SU-DHL-6 (cell line): ENCODE results near the gene CLMN.

Source experiments
- H2AFZ ChIP-seq: fragments of 200-600 bp; sonication (generic); 2 replicates; pipeline ENCODE4 v1.6.1; 2014; ENCODE audit warnings: low read depth, mild to moderate bottlenecking, moderate library complexity, mixed read lengths, antibody characterized with exemption, low read length; ENCODE audit not compliant: severe bottlenecking
- H3F3A ChIP-seq: fragments of 200-600 bp; shearing (Covaris generic); 2 replicates; pipeline ENCODE4 v1.6.0; 2016; ENCODE audit warnings: antibody characterized with exemption, mild to moderate bottlenecking; ENCODE audit not compliant: insufficient read depth
- H3K27ac ChIP-seq: fragments of 200-600 bp; sonication (generic); 2 replicates; pipeline ENCODE4 v1.5.1; 2016; ENCODE audit warnings: low read depth, mild to moderate bottlenecking, low read length, moderate library complexity, mixed read lengths
- H3K27me3 ChIP-seq: fragments of 200-600 bp; sonication (generic), shearing (Covaris generic); 2 replicates; pipeline ENCODE4 v1.6.0; 2014; ENCODE audit warnings: mild to moderate bottlenecking, low read length
- H3K36me3 ChIP-seq: fragments of 200-600 bp; sonication (generic); 2 replicates; pipeline ENCODE4 v1.6.1; 2014; ENCODE audit warnings: mild to moderate bottlenecking, low read length, mixed read lengths
- H3K4me2 ChIP-seq: fragments of 300-600, 200-600 bp; shearing (Covaris generic), sonication (generic); 2 replicates; pipeline ENCODE4 v1.6.0; 2014; ENCODE audit warnings: low read length, low read depth, mild to moderate bottlenecking; ENCODE audit not compliant: poor library complexity, severe bottlenecking
- H3K4me3 ChIP-seq: fragments of 200-600 bp; sonication (generic); 2 replicates; pipeline ENCODE4 v1.5.1; 2014; ENCODE audit warnings: antibody characterized with exemption, low read length, mild to moderate bottlenecking, mixed read lengths; ENCODE audit not compliant: insufficient read depth, poor library complexity, severe bottlenecking
- H3K79me2 ChIP-seq: fragments of 200-600 bp; sonication (generic); 2 replicates; pipeline ENCODE4 v1.6.1; 2014; ENCODE audit warnings: mild to moderate bottlenecking, low read length, moderate library complexity; ENCODE audit not compliant: insufficient read depth
- H3K9ac ChIP-seq: fragments of 200-600 bp; sonication (generic); 2 replicates; pipeline ENCODE4 v1.7.0; 2014; ENCODE audit warnings: mild to moderate bottlenecking, low read length
- H3K9me2 ChIP-seq: fragments of 200-600 bp; sonication (generic); replicated peaks from 2 replicates; pipeline ENCODE4 v1.6.1; 2014; ENCODE audit warnings: low read length; ENCODE audit not compliant: insufficient read depth
- H3K9me3 ChIP-seq: fragments of 200-600 bp; sonication (generic); 2 replicates; pipeline ENCODE4 v1.6.1; 2014; ENCODE audit warnings: low read length, mixed read lengths; ENCODE audit not compliant: insufficient read depth
- H4K20me1 ChIP-seq: fragments of 200-600 bp; sonication (generic); 2 replicates; pipeline ENCODE4 v1.6.1; 2014; ENCODE audit warnings: low read depth, mild to moderate bottlenecking, antibody characterized with exemption, low read length, moderate library complexity, mixed read lengths
- EZH2phosphoT487 ChIP-seq: fragments of 200-600 bp; sonication (generic), shearing (Covaris generic); conservative IDR thresholded peaks from 2 replicates; pipeline ENCODE4 v1.6.1; 2018; ENCODE audit warnings: mild to moderate bottlenecking, antibody characterized with exemption, low read length, moderate library complexity, mixed read lengths
- TF ChIP-seq, protein P1 (sequence below): fragments of 200-600 bp; sonication (generic); IDR thresholded peaks from one replicate; pipeline ENCODE4 v1.5.1; 2017; ENCODE audit warnings: antibody characterized with exemption, mild to moderate bottlenecking, low read length, moderate library complexity; ENCODE audit not compliant: insufficient read depth, poor library complexity, severe bottlenecking

The CLMN gene

GRCh38 chr14:95363468-95363954, 43.8 kb upstream of the CLMN start:
- Histone ChIP-seq H3K27ac (no peak overlapping the region), H3F3A (no peaks in the 10 kb centered on the region), H3K79me2 (no peaks in the 10 kb centered on the region), H3K9me2 (no peaks in the 10 kb centered on the region), H3K9me3 (no peaks in the 10 kb centered on the region), H3K36me3 (no peaks in the 10 kb centered on the region), H2AFZ (no peak overlapping the region), H3K9ac (no peak overlapping the region), H3K4me3 (no peak overlapping the region), H3K4me2 (no peak overlapping the region), H3K27me3 (no peaks in the 10 kb centered on the region), H4K20me1 (no peaks in the 10 kb centered on the region)
- TF ChIP-seq EZH2phosphoT487, result no peak
- TF ChIP-seq, protein P1, sequence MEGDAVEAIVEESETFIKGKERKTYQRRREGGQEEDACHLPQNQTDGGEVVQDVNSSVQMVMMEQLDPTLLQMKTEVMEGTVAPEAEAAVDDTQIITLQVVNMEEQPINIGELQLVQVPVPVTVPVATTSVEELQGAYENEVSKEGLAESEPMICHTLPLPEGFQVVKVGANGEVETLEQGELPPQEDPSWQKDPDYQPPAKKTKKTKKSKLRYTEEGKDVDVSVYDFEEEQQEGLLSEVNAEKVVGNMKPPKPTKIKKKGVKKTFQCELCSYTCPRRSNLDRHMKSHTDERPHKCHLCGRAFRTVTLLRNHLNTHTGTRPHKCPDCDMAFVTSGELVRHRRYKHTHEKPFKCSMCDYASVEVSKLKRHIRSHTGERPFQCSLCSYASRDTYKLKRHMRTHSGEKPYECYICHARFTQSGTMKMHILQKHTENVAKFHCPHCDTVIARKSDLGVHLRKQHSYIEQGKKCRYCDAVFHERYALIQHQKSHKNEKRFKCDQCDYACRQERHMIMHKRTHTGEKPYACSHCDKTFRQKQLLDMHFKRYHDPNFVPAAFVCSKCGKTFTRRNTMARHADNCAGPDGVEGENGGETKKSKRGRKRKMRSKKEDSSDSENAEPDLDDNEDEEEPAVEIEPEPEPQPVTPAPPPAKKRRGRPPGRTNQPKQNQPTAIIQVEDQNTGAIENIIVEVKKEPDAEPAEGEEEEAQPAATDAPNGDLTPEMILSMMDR, result no peak

DNA sequence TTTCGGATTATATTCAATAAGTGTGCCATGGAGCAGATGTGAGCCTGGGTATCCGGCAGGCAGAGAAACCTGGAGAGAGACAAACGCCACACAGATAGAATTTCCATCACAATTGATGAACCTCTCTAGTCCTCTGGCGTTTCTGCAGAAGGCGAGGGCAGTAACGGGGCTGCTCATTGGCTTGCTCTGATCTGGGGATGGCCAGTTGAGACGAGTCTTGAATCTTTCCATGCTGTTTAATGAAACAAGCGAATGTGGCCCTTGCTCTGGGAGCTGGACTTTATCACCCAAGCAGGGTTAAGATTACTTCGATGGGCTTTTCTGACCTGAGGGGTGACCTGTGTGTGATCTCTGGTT, 42.4 kb upstream of the CLMN start:
- Histone ChIP-seq H3K27me3 (no peaks in the 10 kb centered on the region), H3K9me2 (no peaks in the 10 kb centered on the region), H3K9me3 (no peaks in the 10 kb centered on the region), H3F3A (no peaks in the 10 kb centered on the region), H2AFZ (no peak overlapping the region), H3K36me3 (no peaks in the 10 kb centered on the region), H4K20me1 (no peaks in the 10 kb centered on the region), H3K4me3 (no peak overlapping the region), H3K9ac (no peak overlapping the region), H3K27ac (no peak overlapping the region), H3K4me2 (no peak overlapping the region), H3K79me2 (no peaks in the 10 kb centered on the region)
- TF ChIP-seq, protein P1, result no peak
- no peak for TF ChIP-seq EZH2phosphoT487

DNA sequence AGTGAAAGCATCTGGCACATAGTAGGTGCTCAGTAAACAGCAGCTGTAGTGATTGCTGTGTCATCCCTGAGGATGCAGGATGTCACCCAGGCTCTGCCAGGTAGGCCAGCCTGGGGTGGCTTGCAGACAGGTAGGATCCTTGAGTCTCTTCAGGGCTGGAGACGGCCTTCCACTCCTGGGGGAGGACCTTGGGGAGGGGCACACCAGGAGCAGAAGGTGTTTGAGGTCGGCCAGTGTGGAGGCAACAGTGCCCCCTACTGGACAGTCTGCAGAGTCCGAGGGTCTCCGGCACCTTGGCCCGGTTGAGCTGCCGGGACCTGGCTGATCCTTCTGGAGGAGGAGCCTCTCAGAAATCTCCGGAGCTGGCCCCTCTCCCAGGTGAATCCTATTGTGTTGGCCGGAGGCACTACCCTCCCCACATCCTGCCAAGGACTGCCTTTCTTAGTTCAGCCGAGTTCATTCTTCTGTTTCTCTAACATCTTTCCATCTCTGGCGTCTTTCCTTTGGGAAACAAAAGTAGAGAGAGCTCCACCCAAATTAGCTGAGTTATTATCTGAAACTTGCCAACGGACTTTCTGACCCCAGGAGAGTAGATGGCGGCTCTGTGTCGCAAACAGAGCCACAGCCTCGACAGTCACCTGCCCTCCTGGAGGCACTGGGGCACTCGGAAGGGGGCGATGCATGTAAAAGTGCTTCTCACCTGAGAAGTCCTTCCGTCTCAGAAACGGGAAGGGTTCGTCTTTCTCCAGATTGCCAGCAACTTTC, 41.8 kb upstream of the CLMN start:
- TF ChIP-seq, protein P1, result peak; percentile 62
- TF ChIP-seq EZH2phosphoT487, result no peak
- Histone ChIP-seq H3K9me3 (no peaks in the 10 kb centered on the region), H3K9ac (no peak overlapping the region), H3K79me2 (no peaks in the 10 kb centered on the region), H3F3A (no peaks in the 10 kb centered on the region), H4K20me1 (no peaks in the 10 kb centered on the region), H3K27me3 (no peaks in the 10 kb centered on the region), H3K4me3 (no peak overlapping the region), H3K4me2 (no peak overlapping the region), H3K36me3 (no peaks in the 10 kb centered on the region), H3K9me2 (no peaks in the 10 kb centered on the region), H3K27ac (no peak overlapping the region), H2AFZ (no peak overlapping the region)
